ENCODE data around the gene GGCX. TPM values are rescaled to one million over a fixed set of nuclear protein-coding genes. Genes with fewer than 3 reads are reported as not detected.

GGCX gene
- total RNA-seq, 1 donor from 2014 or later = 27.0 TPM

GRCh38 chr2:85541753-85542457 is 19.4 kb downstream of the GGCX start:
- Mint-ChIP-seq H3K27ac (no peak overlapping the region), H3K4me3 (ENCODE audit: low read depth) (peak overlapping the region; percentile 97), H3K9me3 (no peaks in the 10 kb centered on the region), H3K27me3 (ENCODE audit: low read depth) (no peaks in the 10 kb centered on the region), H3K36me3 (ENCODE audit: low read depth) (peaks cover 80% of the 10 kb centered on the region), H3K4me1 (ENCODE audit: low read depth) (peaks cover 38% of the 10 kb centered on the region)
- intact Hi-C loops (cut with micrococcal nuclease) = no loop called here
- DNase-seq (ENCODE audit: low spot score) = no peak

- no peak overlapping the region for H3K27ac Mint-ChIP-seq
- peaks cover 79% of the 10 kb centered on the region for H3K36me3 Mint-ChIP-seq (ENCODE audit: low read depth)
- intact Hi-C loops (cut with micrococcal nuclease) = no loop called here
- H3K4me3 Mint-ChIP-seq (ENCODE audit: low read depth) = peak overlapping the region; percentile 97
- DNase-seq (ENCODE audit: low spot score) = no peak
- no peaks in the 10 kb centered on the region for H3K9me3 Mint-ChIP-seq
- H3K27me3 Mint-ChIP-seq (ENCODE audit: low read depth) = no peaks in the 10 kb centered on the region
- peaks cover 44% of the 10 kb centered on the region for H3K4me1 Mint-ChIP-seq (ENCODE audit: low read depth)
Measured at GRCh38 chr2:85541262-85541661, 20.0 kb downstream of the GGCX start.

- intact Hi-C loops (cut with micrococcal nuclease) = no loop called here
- peak overlapping the region; percentile 84 for H3K27ac Mint-ChIP-seq
- DNase-seq (ENCODE audit: low spot score) = no peak
- no peaks in the 10 kb centered on the region for H3K27me3 Mint-ChIP-seq (ENCODE audit: low read depth)
- H3K36me3 Mint-ChIP-seq (ENCODE audit: low read depth) = peaks cover 71% of the 10 kb centered on the region
- peak overlapping the region; percentile 97 for H3K4me3 Mint-ChIP-seq (ENCODE audit: low read depth)
- H3K4me1 Mint-ChIP-seq (ENCODE audit: low read depth) = peaks cover 49% of the 10 kb centered on the region
- no peaks in the 10 kb centered on the region for H3K9me3 Mint-ChIP-seq
Measured at GRCh38 chr2:85540133-85540648, 21.1 kb downstream of the GGCX start.

- Mint-ChIP-seq H3K27ac (peak overlapping the region; percentile 97), H3K27me3 (ENCODE audit: low read depth) (no peaks in the 10 kb centered on the region), H3K36me3 (ENCODE audit: low read depth) (peaks cover 64% of the 10 kb centered on the region), H3K4me1 (ENCODE audit: low read depth) (peaks cover 49% of the 10 kb centered on the region), H3K9me3 (no peaks in the 10 kb centered on the region), H3K4me3 (ENCODE audit: low read depth) (peak overlapping the region; percentile 97)
- intact Hi-C loops (cut with micrococcal nuclease) = loop anchor here (1.0 to 5.0 kb wide), 5 partner anchors 21 to 213 kb away; partner anchors contain the start of genes GGCX, SH2D6, TGOLN2 and TMEM150A
- peak; percentile 75 for DNase-seq (ENCODE audit: low spot score)
Measured at GRCh38 chr2:85539361-85540132, 21.7 kb downstream of the GGCX start.

GRCh38 chr2:85538507-85539360 is 22.6 kb downstream of the GGCX start, which contains the start of gene MAT2A:
Gene MAT2A, plus strand, starts transcription at chr2:85539168. Its CDS starts 120 bp downstream, at chr2:85539288.
- Mint-ChIP-seq H3K27ac (peak within 1 kb of the TSS; percentile 97), H3K4me1 (ENCODE audit: low read depth) (peaks cover 43% of the 10 kb centered on the region), H3K36me3 (ENCODE audit: low read depth) (peaks cover 56% of the 10 kb centered on the region), H3K9me3 (no peaks in the 10 kb centered on the region), H3K4me3 (ENCODE audit: low read depth) (peak within 1 kb of the TSS; percentile 97), H3K27me3 (ENCODE audit: low read depth) (no peaks in the 10 kb centered on the region)
- DNase-seq (ENCODE audit: low spot score) = peak; percentile 85
- intact Hi-C loops (cut with micrococcal nuclease) = loop anchor here (1.0 to 5.0 kb wide), 6 partner anchors 22 to 212 kb away; partner anchors contain the start of genes GGCX, SH2D6, TGOLN2 and TMEM150A

GRCh38 chr2:85537600-85538506 is 23.4 kb downstream of the GGCX start:
- Mint-ChIP-seq H3K27ac (peak overlapping the region; percentile 97), H3K36me3 (ENCODE audit: low read depth) (peaks cover 47% of the 10 kb centered on the region), H3K4me3 (ENCODE audit: low read depth) (peak overlapping the region; percentile 97), H3K4me1 (ENCODE audit: low read depth) (peaks cover 38% of the 10 kb centered on the region), H3K9me3 (no peaks in the 10 kb centered on the region), H3K27me3 (ENCODE audit: low read depth) (no peaks in the 10 kb centered on the region)
- intact Hi-C loops (cut with micrococcal nuclease) = loop anchor here (1.0 to 5.0 kb wide), 5 partner anchors 23 to 211 kb away; partner anchors contain the start of genes GGCX, TGOLN2 and TMEM150A
- DNase-seq (ENCODE audit: low spot score) = peak; percentile 28

- Mint-ChIP-seq H3K27me3 (ENCODE audit: low read depth) (no peaks in the 10 kb centered on the region), H3K4me1 (ENCODE audit: low read depth) (peaks cover 24% of the 10 kb centered on the region), H3K27ac (no peak overlapping the region), H3K36me3 (ENCODE audit: low read depth) (peaks cover 33% of the 10 kb centered on the region), H3K4me3 (ENCODE audit: low read depth) (no peak overlapping the region), H3K9me3 (no peaks in the 10 kb centered on the region)
- intact Hi-C loops (cut with micrococcal nuclease) = loop anchor here (5.0 kb wide), 1 partner anchor 66 kb away; the partner anchor contains the start of gene TMEM150A
- DNase-seq (ENCODE audit: low spot score) = no peak
Measured at GRCh38 chr2:85536479-85536878, 24.8 kb downstream of the GGCX start.

- Mint-ChIP-seq H3K27me3 (ENCODE audit: low read depth) (no peaks in the 10 kb centered on the region), H3K9me3 (no peaks in the 10 kb centered on the region), H3K27ac (no peak overlapping the region), H3K36me3 (ENCODE audit: low read depth) (peaks cover 17% of the 10 kb centered on the region), H3K4me1 (ENCODE audit: low read depth) (peaks cover 17% of the 10 kb centered on the region), H3K4me3 (ENCODE audit: low read depth) (no peak overlapping the region)
- intact Hi-C loops (cut with micrococcal nuclease) = loop anchor here (5.0 kb wide), 1 partner anchor 67 kb away; the partner anchor contains the start of gene TMEM150A
- DNase-seq (ENCODE audit: low spot score) = no peak
Measured at GRCh38 chr2:85534881-85535280, 26.4 kb downstream of the GGCX start.

- DNase-seq (ENCODE audit: low spot score) = no peak
- Mint-ChIP-seq H3K27me3 (ENCODE audit: low read depth) (peaks cover 2% of the 10 kb centered on the region), H3K27ac (no peak overlapping the region), H3K4me1 (ENCODE audit: low read depth) (peaks cover 17% of the 10 kb centered on the region), H3K9me3 (no peaks in the 10 kb centered on the region), H3K4me3 (ENCODE audit: low read depth) (no peak overlapping the region), H3K36me3 (ENCODE audit: low read depth) (peaks cover 11% of the 10 kb centered on the region)
- intact Hi-C loops (cut with micrococcal nuclease) = no loop called here
Measured at GRCh38 chr2:85534099-85534498, 27.2 kb downstream of the GGCX start.

- Mint-ChIP-seq H3K4me3 (ENCODE audit: low read depth) (no peak overlapping the region), H3K27ac (no peak overlapping the region), H3K36me3 (ENCODE audit: low read depth) (peaks cover 3% of the 10 kb centered on the region), H3K4me1 (ENCODE audit: low read depth) (peaks cover 8% of the 10 kb centered on the region), H3K9me3 (no peaks in the 10 kb centered on the region), H3K27me3 (ENCODE audit: low read depth) (peaks cover 18% of the 10 kb centered on the region)
- intact Hi-C loops (cut with micrococcal nuclease) = no loop called here
- no peak for DNase-seq (ENCODE audit: low spot score)
Measured at GRCh38 chr2:85531589-85531988, 29.7 kb downstream of the GGCX start.

- no peak for DNase-seq (ENCODE audit: low spot score)
- H3K36me3 Mint-ChIP-seq (ENCODE audit: low read depth) = no peaks in the 10 kb centered on the region
- H3K27ac Mint-ChIP-seq = no peak overlapping the region
- peaks cover 2% of the 10 kb centered on the region for H3K4me1 Mint-ChIP-seq (ENCODE audit: low read depth)
- no peak overlapping the region for H3K4me3 Mint-ChIP-seq (ENCODE audit: low read depth)
- no peaks in the 10 kb centered on the region for H3K9me3 Mint-ChIP-seq
- intact Hi-C loops (cut with micrococcal nuclease) = no loop called here
- peaks cover 19% of the 10 kb centered on the region for H3K27me3 Mint-ChIP-seq (ENCODE audit: low read depth)
Measured at GRCh38 chr2:85529809-85530208, 31.5 kb downstream of the GGCX start.
